NCI-H146 (cell line): ENCODE results near the gene POF1B.

Experiments used
- DNase-seq: peaks from one replicate; lab custom pipeline; 2025; lab: John Stamatoyannopoulos, UW

The POF1B gene

DNA sequence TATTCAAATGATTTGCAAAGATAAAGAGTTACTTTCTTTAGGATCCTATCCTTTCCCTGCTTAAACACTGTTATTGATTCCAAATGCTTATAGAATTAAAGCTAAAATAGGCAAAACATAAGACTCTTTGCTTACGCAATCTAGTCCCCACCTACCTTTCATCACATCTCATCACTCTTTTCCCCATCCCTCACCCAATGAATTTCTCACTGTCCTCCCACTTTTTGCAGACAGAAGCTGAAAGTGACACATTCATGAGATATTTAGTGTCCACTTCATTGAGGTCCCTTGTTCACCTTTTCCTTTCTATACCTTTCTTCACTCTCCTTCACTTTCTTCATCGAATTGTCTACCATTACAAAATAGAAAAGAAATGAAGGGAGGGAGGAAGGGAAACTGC lies 136.3 kb downstream of the POF1B start:
- DNase-seq, result peak; percentile 18
